ENCODE data around the gene PLEKHG4.

PLEKHG4 gene

GRCh38 chr16:67246081-67246755, 33.1 kb upstream of the PLEKHG4 start:
- peak; percentile 31 for DNase-seq

GRCh38 chr16:67246756-67247191, 32.6 kb upstream of the PLEKHG4 start:
- no peak for DNase-seq

GRCh38 chr16:67247192-67248072, 31.9 kb upstream of the PLEKHG4 start, which contains the start of gene FHOD1:
FHOD1 (minus strand) TSS chr16:67247481; CDS start chr16:67247410, 71 bp downstream.
- DNase-seq, result peak; percentile 49

- no peak for DNase-seq
Measured at GRCh38 chr16:67248073-67248400, 31.3 kb upstream of the PLEKHG4 start.

- DNase-seq, result no peak
Measured at GRCh38 chr16:67248401-67249177, 30.7 kb upstream of the PLEKHG4 start, which contains the start of gene SLC9A5. SLC9A5 (plus strand) TSS chr16:67248979; CDS start chr16:67249015, 36 bp downstream.

- DNase-seq, result no peak
Measured at GRCh38 chr16:67249178-67250044, 29.9 kb upstream of the PLEKHG4 start.

- no peak for DNase-seq
Measured at GRCh38 chr16:67250045-67250327, 29.3 kb upstream of the PLEKHG4 start.

- peak; percentile 80 for DNase-seq
Measured at GRCh38 chr16:67252609-67253497, 26.5 kb upstream of the PLEKHG4 start.

GRCh38 chr16:67254801-67255552, 24.4 kb upstream of the PLEKHG4 start:
- no peak for DNase-seq

- DNase-seq, result no peak
Measured at GRCh38 chr16:67255553-67256221, 23.6 kb upstream of the PLEKHG4 start.

- no peak for DNase-seq
Measured at GRCh38 chr16:67256701-67257230, 22.6 kb upstream of the PLEKHG4 start.

- no peak for DNase-seq
Measured at GRCh38 chr16:67257486-67258160, 21.7 kb upstream of the PLEKHG4 start.

GRCh38 chr16:67258161-67258835, 21.0 kb upstream of the PLEKHG4 start:
- DNase-seq, result no peak

GRCh38 chr16:67259705-67260104, 19.6 kb upstream of the PLEKHG4 start:
- DNase-seq, result no peak

- peak; percentile 60 for DNase-seq
Measured at GRCh38 chr16:67260426-67261063, 18.8 kb upstream of the PLEKHG4 start.

- DNase-seq, result no peak
Measured at GRCh38 chr16:67263201-67263600, 16.1 kb upstream of the PLEKHG4 start.

GRCh38 chr16:67264277-67264676, 15.1 kb upstream of the PLEKHG4 start:
- no peak for DNase-seq

- no peak for DNase-seq
Measured at GRCh38 chr16:67264866-67265265, 14.5 kb upstream of the PLEKHG4 start.
